H9 (cell line): ENCODE data around the gene P2RX7. TPM values are rescaled to one million over a fixed set of nuclear protein-coding genes. Genes with fewer than 3 reads are reported as not detected.

Experiments
- DNase-seq: peaks from one replicate; pipeline ENCODE4 v3.0.0-alpha.2; 2017
- H2AFZ ChIP-seq: one replicate; pipeline ENCODE4 v1.6.1; 2013; ENCODE audit warnings: mild to moderate bottlenecking, low read length, control low read depth, moderate library complexity
- H2AK5ac ChIP-seq: 2 replicates; pipeline ENCODE4 v1.6.1; 2013; ENCODE audit warnings: low read length, control low read depth, mixed read lengths; ENCODE audit not compliant: insufficient read length
- H2BK120ac ChIP-seq: one replicate; pipeline ENCODE4 v1.6.1; 2013; ENCODE audit warnings: low read depth, mild to moderate bottlenecking, low read length, control low read depth, inconsistent platforms; ENCODE audit not compliant: poor library complexity, severe bottlenecking
- H2BK12ac ChIP-seq: 2 replicates; pipeline ENCODE4 v1.6.1; 2013; ENCODE audit warnings: low read length, control low read depth, mixed read lengths, low read depth; ENCODE audit not compliant: insufficient read length
- H2BK15ac ChIP-seq: 2 replicates; pipeline ENCODE4 v1.6.1; 2013; ENCODE audit warnings: low read depth, low read length, control low read depth
- H2BK20ac ChIP-seq: one replicate; pipeline ENCODE4 v1.6.1; 2013; ENCODE audit warnings: low read depth, mild to moderate bottlenecking, low read length, control low read depth, inconsistent platforms; ENCODE audit not compliant: poor library complexity, severe bottlenecking
- H2BK5ac ChIP-seq: 2 replicates; pipeline ENCODE4 v1.6.1; 2013; ENCODE audit warnings: low read length, control low read depth, mixed read lengths; ENCODE audit not compliant: insufficient read length
- H3K14ac ChIP-seq: 2 replicates; pipeline ENCODE4 v1.6.1; 2013; ENCODE audit warnings: low read length, control low read depth; ENCODE audit not compliant: insufficient read depth
- H3K18ac ChIP-seq: 2 replicates; pipeline ENCODE4 v1.6.1; 2013; ENCODE audit warnings: low read depth, mild to moderate bottlenecking, mixed read lengths, low read length, control low read depth; ENCODE audit not compliant: insufficient read length
- H3K23ac ChIP-seq: 2 replicates; pipeline ENCODE4 v1.6.1; 2013; ENCODE audit warnings: low read length, control low read depth, mixed read lengths, low read depth; ENCODE audit not compliant: insufficient read length
- H3K23me2 ChIP-seq: 2 replicates; pipeline ENCODE4 v1.6.1; 2013; ENCODE audit warnings: low read depth, mild to moderate bottlenecking, mixed read lengths, low read length, control low read depth; ENCODE audit not compliant: insufficient read length, poor library complexity, severe bottlenecking
- H3K27ac ChIP-seq: 2 replicates; pipeline ENCODE4 v1.5.1; 2013; ENCODE audit warnings: low read length, control low read depth, mixed read lengths, low read depth; ENCODE audit not compliant: insufficient read length
- H3K27me3 ChIP-seq: 2 replicates; pipeline ENCODE4 v1.6.1; 2013; ENCODE audit warnings: low read length, control low read depth, inconsistent platforms; ENCODE audit not compliant: insufficient read depth
- H3K4ac ChIP-seq: 2 replicates; pipeline ENCODE4 v1.6.1; 2013; ENCODE audit warnings: low read depth, mild to moderate bottlenecking, control low read depth, inconsistent platforms, low read length, moderate library complexity
- H3K4me1 ChIP-seq: 2 replicates; pipeline ENCODE4 v1.6.1; 2013; ENCODE audit warnings: low read length, control low read depth, inconsistent platforms; ENCODE audit not compliant: insufficient read depth
- H3K4me2 ChIP-seq: 2 replicates; pipeline ENCODE4 v1.6.1; 2013; ENCODE audit warnings: low read length, control low read depth, mixed read lengths; ENCODE audit not compliant: insufficient read length, insufficient read depth
- H3K56ac ChIP-seq: 2 replicates; pipeline ENCODE4 v1.6.1; 2013; ENCODE audit warnings: low read depth, mild to moderate bottlenecking, mixed read lengths, low read length, control low read depth; ENCODE audit not compliant: insufficient read length
- H3K79me1 ChIP-seq: 2 replicates; pipeline ENCODE4 v1.6.1; 2013; ENCODE audit warnings: low read depth, mild to moderate bottlenecking, moderate library complexity, low read length, control low read depth, inconsistent platforms; ENCODE audit not compliant: insufficient read depth, poor library complexity, severe bottlenecking
- H3K79me2 ChIP-seq: 2 replicates; pipeline ENCODE4 v1.6.1; 2013; ENCODE audit warnings: low read length, control low read depth, inconsistent platforms; ENCODE audit not compliant: insufficient read depth
- H3K9ac ChIP-seq: 2 replicates; pipeline ENCODE4 v1.6.1; 2013; ENCODE audit warnings: low read length, control low read depth, mixed read lengths; ENCODE audit not compliant: insufficient read length; ENCODE audit errors: extremely low read depth
- H3K9me3 ChIP-seq: one replicate; pipeline ENCODE4 v1.6.1; 2013; ENCODE audit warnings: low read depth, low read length, inconsistent platforms; ENCODE audit not compliant: control insufficient read depth
- H3T11ph ChIP-seq: one replicate; pipeline ENCODE4 v1.6.1; 2013; ENCODE audit warnings: mild to moderate bottlenecking, low read length, control low read depth, inconsistent platforms
- H4K20me1 ChIP-seq: one replicate; pipeline ENCODE4 v1.6.1; 2013; ENCODE audit not compliant: control insufficient read depth, insufficient read length, insufficient read depth
- H4K5ac ChIP-seq: 2 replicates; pipeline ENCODE4 v1.6.1; 2013; ENCODE audit warnings: low read depth, mild to moderate bottlenecking, mixed read lengths, low read length, control low read depth; ENCODE audit not compliant: insufficient read length
- H4K8ac ChIP-seq: replicated peaks from 2 replicates; pipeline ENCODE4 v1.6.1; 2013; ENCODE audit warnings: low read length, control low read depth, mixed read lengths, low read depth; ENCODE audit not compliant: insufficient read length
- H4K91ac ChIP-seq: 2 replicates; pipeline ENCODE4 v1.6.1; 2013; ENCODE audit warnings: low read depth, mild to moderate bottlenecking, moderate library complexity, mixed read lengths, low read length, control low read depth; ENCODE audit not compliant: insufficient read length
- H3K27ac Mint-ChIP-seq, 3 experiments: 2 replicates in 2 of 3; 3 replicates in 1 of 3; pipeline ENCODE4 v1.8.0; 2020 to 2021; ENCODE audit warnings: mixed read lengths in 3 of 3, mild to moderate bottlenecking in 1 of 3, moderate library complexity in 1 of 3
- H3K27me3 Mint-ChIP-seq: 2 replicates; pipeline ENCODE4 v1.8.0; 2021; ENCODE audit warnings: low read depth, mild to moderate bottlenecking, moderate library complexity, mixed read lengths
- H3K36me3 Mint-ChIP-seq, 3 experiments: 2 replicates in 2 of 3; 3 replicates in 1 of 3; pipeline ENCODE4 v1.8.0; 2020 to 2021; ENCODE audit warnings: low read depth in 3 of 3, mixed read lengths in 3 of 3; ENCODE audit not compliant: insufficient read depth in 1 of 3
- H3K4me1 Mint-ChIP-seq, 2 experiments: 2 replicates each; pipeline ENCODE4 v1.8.0; 2020; ENCODE audit warnings: mixed read lengths in 2 of 2
- H3K4me3 Mint-ChIP-seq, 2 experiments: 2 replicates in 1 of 2; 3 replicates in 1 of 2; pipeline ENCODE4 v1.8.0; 2020 to 2021; ENCODE audit warnings: mild to moderate bottlenecking in 2 of 2, mixed read lengths in 2 of 2, moderate library complexity in 1 of 2
- H3K9me3 Mint-ChIP-seq, 2 experiments: 2 replicates in 1 of 2; 3 replicates in 1 of 2; pipeline ENCODE4 v1.8.0; 2020; ENCODE audit warnings: mild to moderate bottlenecking in 2 of 2, mixed read lengths in 2 of 2, moderate library complexity in 1 of 2
- CTCF ChIP-seq: fragments of 200-600 bp; sonication (generic); conservative IDR thresholded peaks from 3 replicates; pipeline ENCODE4 v1.8.0; 2021; ENCODE audit warnings: antibody characterized with exemption, mild to moderate bottlenecking
- total RNA-seq: library from RNA; stranded (reverse); gene quantifications from 2 replicates; pipeline ENCODE4 v1.2.1, GENCODE V29; 2021

P2RX7 gene
- total RNA-seq, 1 experiment from 2014 or later: 0.09 TPM

- H3K4me1 Mint-ChIP-seq: peaks cover 6 to 7% of the 10 kb centered on the region in 2 experiments; a peak in 3 of 4 replicates
- H3K4me1 ChIP-seq: no peaks in the 10 kb centered on the region
Observed at GRCh38 chr12:121099779-121100178, 32.9 kb upstream of the P2RX7 start.

More at GRCh38 chr12:121099779-121100178, 32.9 kb upstream of the P2RX7 start:
- Histone ChIP-seq H3T11ph (no peak overlapping the region), H3K4ac (no peak overlapping the region), H3K18ac (no peak overlapping the region), H3K14ac (no peak overlapping the region), H3K23ac (no peak overlapping the region), H3K27ac (no peak overlapping the region), H2BK15ac (no peak overlapping the region), H2AK5ac (no peak overlapping the region), H3K56ac (no peak overlapping the region), H3K79me2 (no peaks in the 10 kb centered on the region), H4K5ac (no peak overlapping the region), H3K9ac (no peak overlapping the region), H2AFZ (no peak overlapping the region), H3K79me1 (no peaks in the 10 kb centered on the region), H3K27me3 (no peaks in the 10 kb centered on the region; the same call in 1 of the 2 replicates), H2BK5ac (no peak overlapping the region), H3K4me2 (no peak overlapping the region), H2BK12ac (no peak overlapping the region), H3K9me3 (no peaks in the 10 kb centered on the region), H2BK20ac (no peak overlapping the region), H3K23me2 (peaks cover 7% of the 10 kb centered on the region), H2BK120ac (no peak overlapping the region), H4K8ac (no peak overlapping the region), H4K91ac (no peak overlapping the region), H4K20me1 (no peaks in the 10 kb centered on the region)
- H3K9me3 Mint-ChIP-seq: peaks cover 6 to 9% of the 10 kb centered on the region in 2 experiments
- no peak for DNase-seq
- no peak overlapping the region for H3K4me3 Mint-ChIP-seq
- TF ChIP-seq CTCF: no peak
- peaks cover 10% of the 10 kb centered on the region for H3K27me3 Mint-ChIP-seq
- H3K27ac Mint-ChIP-seq: no peak overlapping the region
- H3K36me3 Mint-ChIP-seq: no peaks in the 10 kb centered on the region
